HL-60 (cell line): ENCODE results near the gene MS4A10.

ENCODE experiments used
- GABPA ChIP-seq: IDR thresholded peaks from 2 replicates; pipeline ENCODE4 v1.6.1; 2012; ENCODE audit warnings: low read depth
- POLR2AphosphoS5 ChIP-seq: IDR thresholded peaks from 2 replicates; pipeline ENCODE4 v1.6.1; 2012; ENCODE audit warnings: low read depth
- TF ChIP-seq, protein P1 (sequence below): IDR thresholded peaks from one replicate; pipeline ENCODE4 v1.5.1; 2011; ENCODE audit warnings: low read length, control low read depth, inconsistent platforms; ENCODE audit not compliant: insufficient read depth
- TF ChIP-seq, protein P2 (sequence below): IDR thresholded peaks from 2 replicates; pipeline ENCODE4 v1.6.1; 2012; ENCODE audit warnings: low read depth; ENCODE audit not compliant: insufficient replicate concordance

DNA sequence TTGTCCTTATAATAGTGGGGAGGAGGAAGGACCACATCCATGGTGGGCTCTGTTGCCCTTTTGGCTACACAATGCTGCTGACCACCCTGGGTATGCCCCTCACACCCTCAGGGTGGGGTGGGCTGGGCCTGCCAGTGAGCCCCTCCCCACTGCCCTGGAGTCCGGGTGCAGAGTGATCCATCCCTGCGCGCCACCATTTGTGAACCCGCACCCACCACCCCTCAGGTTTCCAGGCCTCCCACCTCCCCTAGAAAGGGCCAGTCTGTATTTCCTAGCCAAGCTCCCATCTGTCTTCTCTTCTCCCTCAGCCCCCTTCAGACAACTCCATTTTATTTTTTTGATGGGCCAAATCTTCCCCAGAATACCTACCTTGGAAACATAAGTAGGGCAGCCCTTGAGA lies 25.0 kb downstream of the MS4A10 start:
- TF ChIP-seq, protein P1, sequence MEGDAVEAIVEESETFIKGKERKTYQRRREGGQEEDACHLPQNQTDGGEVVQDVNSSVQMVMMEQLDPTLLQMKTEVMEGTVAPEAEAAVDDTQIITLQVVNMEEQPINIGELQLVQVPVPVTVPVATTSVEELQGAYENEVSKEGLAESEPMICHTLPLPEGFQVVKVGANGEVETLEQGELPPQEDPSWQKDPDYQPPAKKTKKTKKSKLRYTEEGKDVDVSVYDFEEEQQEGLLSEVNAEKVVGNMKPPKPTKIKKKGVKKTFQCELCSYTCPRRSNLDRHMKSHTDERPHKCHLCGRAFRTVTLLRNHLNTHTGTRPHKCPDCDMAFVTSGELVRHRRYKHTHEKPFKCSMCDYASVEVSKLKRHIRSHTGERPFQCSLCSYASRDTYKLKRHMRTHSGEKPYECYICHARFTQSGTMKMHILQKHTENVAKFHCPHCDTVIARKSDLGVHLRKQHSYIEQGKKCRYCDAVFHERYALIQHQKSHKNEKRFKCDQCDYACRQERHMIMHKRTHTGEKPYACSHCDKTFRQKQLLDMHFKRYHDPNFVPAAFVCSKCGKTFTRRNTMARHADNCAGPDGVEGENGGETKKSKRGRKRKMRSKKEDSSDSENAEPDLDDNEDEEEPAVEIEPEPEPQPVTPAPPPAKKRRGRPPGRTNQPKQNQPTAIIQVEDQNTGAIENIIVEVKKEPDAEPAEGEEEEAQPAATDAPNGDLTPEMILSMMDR, result no peak
- TF ChIP-seq, protein P2, sequence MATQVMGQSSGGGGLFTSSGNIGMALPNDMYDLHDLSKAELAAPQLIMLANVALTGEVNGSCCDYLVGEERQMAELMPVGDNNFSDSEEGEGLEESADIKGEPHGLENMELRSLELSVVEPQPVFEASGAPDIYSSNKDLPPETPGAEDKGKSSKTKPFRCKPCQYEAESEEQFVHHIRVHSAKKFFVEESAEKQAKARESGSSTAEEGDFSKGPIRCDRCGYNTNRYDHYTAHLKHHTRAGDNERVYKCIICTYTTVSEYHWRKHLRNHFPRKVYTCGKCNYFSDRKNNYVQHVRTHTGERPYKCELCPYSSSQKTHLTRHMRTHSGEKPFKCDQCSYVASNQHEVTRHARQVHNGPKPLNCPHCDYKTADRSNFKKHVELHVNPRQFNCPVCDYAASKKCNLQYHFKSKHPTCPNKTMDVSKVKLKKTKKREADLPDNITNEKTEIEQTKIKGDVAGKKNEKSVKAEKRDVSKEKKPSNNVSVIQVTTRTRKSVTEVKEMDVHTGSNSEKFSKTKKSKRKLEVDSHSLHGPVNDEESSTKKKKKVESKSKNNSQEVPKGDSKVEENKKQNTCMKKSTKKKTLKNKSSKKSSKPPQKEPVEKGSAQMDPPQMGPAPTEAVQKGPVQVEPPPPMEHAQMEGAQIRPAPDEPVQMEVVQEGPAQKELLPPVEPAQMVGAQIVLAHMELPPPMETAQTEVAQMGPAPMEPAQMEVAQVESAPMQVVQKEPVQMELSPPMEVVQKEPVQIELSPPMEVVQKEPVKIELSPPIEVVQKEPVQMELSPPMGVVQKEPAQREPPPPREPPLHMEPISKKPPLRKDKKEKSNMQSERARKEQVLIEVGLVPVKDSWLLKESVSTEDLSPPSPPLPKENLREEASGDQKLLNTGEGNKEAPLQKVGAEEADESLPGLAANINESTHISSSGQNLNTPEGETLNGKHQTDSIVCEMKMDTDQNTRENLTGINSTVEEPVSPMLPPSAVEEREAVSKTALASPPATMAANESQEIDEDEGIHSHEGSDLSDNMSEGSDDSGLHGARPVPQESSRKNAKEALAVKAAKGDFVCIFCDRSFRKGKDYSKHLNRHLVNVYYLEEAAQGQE, result no peak
- TF ChIP-seq POLR2AphosphoS5 (no peak), GABPA (no peak)
